Bronchial epithelial cell (primary cell): ENCODE measurements around the gene HSF2. TPM values are rescaled to one million over a fixed set of nuclear protein-coding genes. Genes with fewer than 3 reads are reported as not detected.

Source experiments
- DNase-seq: peaks from one replicate; pipeline ENCODE4 v3.0.0-alpha.2; 2010; ENCODE audit warnings: low read depth
- FAIRE-seq: peaks from 2 replicates; lab custom pipeline; 2011; peaks lifted over from hg19 to GRCh38; lab: Jason Lieb, UNC
- H3K27me3 ChIP-seq: 2 replicates; pipeline ENCODE4 v1.5.1; 2011; ENCODE audit warnings: low read length; ENCODE audit not compliant: control insufficient read depth, insufficient read depth
- H3K36me3 ChIP-seq: 2 replicates; pipeline ENCODE4 v1.5.1; 2011; ENCODE audit warnings: low read length; ENCODE audit not compliant: control insufficient read depth, insufficient read depth
- H3K4me3 ChIP-seq: 2 replicates; pipeline ENCODE4 v1.5.1; 2011; ENCODE audit warnings: mild to moderate bottlenecking, low read depth, low read length, control low read depth
- total RNA-seq: library from RNA; depleted of rRNA; stranded (reverse); fragments of >200 nt; gene quantifications from 2 replicates; pipeline ENCODE4 v1.2.1, GENCODE V29; 2014
- TF ChIP-seq, protein P1 (sequence below): IDR thresholded peaks from 2 replicates; pipeline ENCODE4 v1.5.1; 2011; ENCODE audit warnings: mild to moderate bottlenecking, moderate library complexity, low read length, control low read depth, inconsistent platforms; ENCODE audit not compliant: insufficient read depth, severe bottlenecking

The HSF2 gene
- total RNA-seq, 1 donor from 2014 or later, result 17.9 TPM

GRCh38 chr6:122428781-122429180, 29.3 kb downstream of the HSF2 start:
- FAIRE-seq (no peak), DNase-seq (no peak)
- H3K4me3 ChIP-seq, result no peak overlapping the region
- H3K27me3 ChIP-seq, result no peaks in the 10 kb centered on the region
- TF ChIP-seq, protein P1, sequence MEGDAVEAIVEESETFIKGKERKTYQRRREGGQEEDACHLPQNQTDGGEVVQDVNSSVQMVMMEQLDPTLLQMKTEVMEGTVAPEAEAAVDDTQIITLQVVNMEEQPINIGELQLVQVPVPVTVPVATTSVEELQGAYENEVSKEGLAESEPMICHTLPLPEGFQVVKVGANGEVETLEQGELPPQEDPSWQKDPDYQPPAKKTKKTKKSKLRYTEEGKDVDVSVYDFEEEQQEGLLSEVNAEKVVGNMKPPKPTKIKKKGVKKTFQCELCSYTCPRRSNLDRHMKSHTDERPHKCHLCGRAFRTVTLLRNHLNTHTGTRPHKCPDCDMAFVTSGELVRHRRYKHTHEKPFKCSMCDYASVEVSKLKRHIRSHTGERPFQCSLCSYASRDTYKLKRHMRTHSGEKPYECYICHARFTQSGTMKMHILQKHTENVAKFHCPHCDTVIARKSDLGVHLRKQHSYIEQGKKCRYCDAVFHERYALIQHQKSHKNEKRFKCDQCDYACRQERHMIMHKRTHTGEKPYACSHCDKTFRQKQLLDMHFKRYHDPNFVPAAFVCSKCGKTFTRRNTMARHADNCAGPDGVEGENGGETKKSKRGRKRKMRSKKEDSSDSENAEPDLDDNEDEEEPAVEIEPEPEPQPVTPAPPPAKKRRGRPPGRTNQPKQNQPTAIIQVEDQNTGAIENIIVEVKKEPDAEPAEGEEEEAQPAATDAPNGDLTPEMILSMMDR, result no peak
- no peaks in the 10 kb centered on the region for H3K36me3 ChIP-seq

DNA sequence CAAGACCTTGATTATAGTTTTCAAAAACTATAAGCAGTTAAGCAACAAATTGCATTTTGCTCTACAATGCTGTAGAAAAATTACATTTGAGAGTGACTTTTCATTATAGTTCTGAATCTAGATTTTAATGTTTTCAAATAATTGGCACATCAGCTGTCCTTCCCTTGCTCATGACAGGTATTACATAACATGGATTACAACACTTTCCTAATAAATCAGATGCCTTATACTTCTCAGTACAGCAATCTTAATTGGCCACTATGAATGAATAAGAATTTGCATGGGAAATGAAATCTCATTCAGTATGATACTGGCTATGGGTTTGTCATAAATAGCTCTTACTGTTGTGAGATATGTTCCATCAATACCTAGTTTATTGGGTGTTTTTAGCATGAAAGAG, 29.9 kb downstream of the HSF2 start:
- Histone ChIP-seq H3K27me3 (no peaks in the 10 kb centered on the region), H3K4me3 (no peak overlapping the region), H3K36me3 (no peaks in the 10 kb centered on the region)
- FAIRE-seq, result no peak
- TF ChIP-seq, protein P1, result no peak
- no peak for DNase-seq

DNA sequence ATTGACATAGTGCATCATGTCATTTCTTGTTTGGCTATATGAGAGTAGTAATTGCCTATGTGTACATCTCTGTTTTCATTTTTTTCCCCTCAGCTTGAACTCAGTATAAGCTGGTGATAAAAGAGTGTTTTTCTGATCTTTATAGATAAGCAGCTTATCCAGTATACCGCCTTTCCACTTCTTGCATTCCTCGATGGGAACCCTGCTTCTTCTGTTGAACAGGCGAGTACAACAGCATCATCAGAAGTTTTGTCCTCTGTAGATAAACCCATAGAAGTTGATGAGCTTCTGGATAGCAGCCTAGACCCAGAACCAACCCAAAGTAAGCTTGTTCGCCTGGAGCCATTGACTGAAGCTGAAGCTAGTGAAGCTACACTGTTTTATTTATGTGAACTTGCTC, 32.3 kb downstream of the HSF2 start:
- DNase-seq, result no peak
- Histone ChIP-seq H3K27me3 (no peaks in the 10 kb centered on the region), H3K36me3 (no peaks in the 10 kb centered on the region), H3K4me3 (no peak overlapping the region)
- FAIRE-seq, result no peak
- TF ChIP-seq, protein P1, result no peak

DNA sequence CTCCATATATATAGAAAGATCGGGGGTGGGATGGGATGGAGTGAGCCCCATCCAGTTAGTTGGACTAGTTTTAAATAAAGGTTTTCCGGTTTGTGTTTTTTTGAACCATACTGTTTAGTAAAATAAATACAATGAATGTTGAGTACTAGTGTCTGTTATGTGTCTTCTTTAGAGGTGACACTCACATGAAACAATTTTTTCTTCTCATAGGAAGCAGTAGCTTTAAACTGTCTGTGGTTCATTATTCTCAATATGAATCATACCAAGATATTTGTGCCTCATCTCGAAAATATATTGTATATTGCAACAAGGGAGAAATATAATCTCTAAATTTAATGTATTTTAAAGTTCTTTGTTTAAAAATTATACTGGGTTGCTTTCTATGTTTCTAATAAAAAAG, 33.4 kb downstream of the HSF2 start:
- FAIRE-seq (no peak), DNase-seq (no peak)
- TF ChIP-seq, protein P1, result no peak
- H3K36me3 ChIP-seq, result peaks cover under 1% of the 10 kb centered on the region
- H3K27me3 ChIP-seq, result no peaks in the 10 kb centered on the region
- H3K4me3 ChIP-seq, result no peak overlapping the region

GRCh38 chr6:122438975-122439374, 39.5 kb downstream of the HSF2 start:
- FAIRE-seq (no peak), DNase-seq (no peak)
- no peaks in the 10 kb centered on the region for H3K27me3 ChIP-seq
- no peak overlapping the region for H3K4me3 ChIP-seq
- peaks cover 2% of the 10 kb centered on the region for H3K36me3 ChIP-seq
- TF ChIP-seq, protein P1, result no peak

- Histone ChIP-seq H3K27me3 (no peaks in the 10 kb centered on the region), H3K36me3 (peaks cover 5% of the 10 kb centered on the region), H3K4me3 (no peak overlapping the region)
- DNase-seq (no peak), FAIRE-seq (no peak)
- TF ChIP-seq, protein P1, result no peak
These were observed 45.8 kb downstream of the HSF2 start for GRCh38 chr6:122445274-122445673.
